HEK293 (cell line): ENCODE measurements around the gene NRF1.

ENCODE experiments used
- GLI4 ChIP-seq: fragments of 450-650 bp; formaldehyde crosslinking; IDR thresholded peaks from 2 replicates; pipeline ENCODE4 v1.5.1; 2016; ENCODE audit warnings: missing biosample characterization, missing genetic modification characterization
- TF ChIP-seq, protein P1 (sequence below): fragments of 450-650 bp; formaldehyde crosslinking; IDR thresholded peaks from 2 replicates; pipeline ENCODE4 v1.5.1; 2016; ENCODE audit warnings: missing biosample characterization, missing genetic modification characterization
- TF ChIP-seq, protein P2 (sequence below): fragments of 450-650 bp; formaldehyde crosslinking; IDR thresholded peaks from 2 replicates; pipeline ENCODE4 v1.5.1; 2016; ENCODE audit warnings: missing biosample characterization, missing genetic modification characterization
- TF ChIP-seq, protein P3 (sequence below): fragments of 450-650 bp; formaldehyde crosslinking; IDR thresholded peaks from 2 replicates; pipeline ENCODE4 v1.5.1; 2016; ENCODE audit warnings: missing biosample characterization, missing genetic modification characterization

DNA sequence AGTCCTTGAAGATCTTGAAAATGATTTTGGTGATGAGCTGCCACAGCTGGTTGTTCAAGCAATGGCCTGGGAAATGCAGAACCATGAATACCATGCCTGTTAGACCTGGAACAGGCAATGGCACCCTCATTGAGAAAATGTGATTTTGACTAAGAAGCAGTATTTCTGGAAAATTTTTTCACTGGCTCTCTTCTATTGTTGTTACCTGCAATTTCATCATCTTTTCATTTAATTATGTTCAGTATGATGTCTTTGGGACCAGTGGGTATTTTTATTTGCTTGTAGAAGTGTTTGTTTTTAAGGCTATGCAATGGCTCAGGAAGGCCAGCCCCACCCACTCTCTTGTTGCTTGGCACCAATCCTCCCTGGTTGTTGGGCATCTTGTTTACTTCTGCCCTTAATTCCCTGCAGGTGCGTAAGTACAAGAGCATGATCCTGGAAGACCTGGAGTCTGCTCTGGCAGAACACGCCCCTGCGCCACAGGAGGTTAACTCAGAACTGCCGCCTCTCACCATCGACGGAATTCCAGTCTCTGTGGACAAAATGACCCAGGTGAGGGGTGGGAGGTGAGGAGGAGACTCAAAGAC, 78.6 kb downstream of the NRF1 start:
- TF ChIP-seq, protein P1, sequence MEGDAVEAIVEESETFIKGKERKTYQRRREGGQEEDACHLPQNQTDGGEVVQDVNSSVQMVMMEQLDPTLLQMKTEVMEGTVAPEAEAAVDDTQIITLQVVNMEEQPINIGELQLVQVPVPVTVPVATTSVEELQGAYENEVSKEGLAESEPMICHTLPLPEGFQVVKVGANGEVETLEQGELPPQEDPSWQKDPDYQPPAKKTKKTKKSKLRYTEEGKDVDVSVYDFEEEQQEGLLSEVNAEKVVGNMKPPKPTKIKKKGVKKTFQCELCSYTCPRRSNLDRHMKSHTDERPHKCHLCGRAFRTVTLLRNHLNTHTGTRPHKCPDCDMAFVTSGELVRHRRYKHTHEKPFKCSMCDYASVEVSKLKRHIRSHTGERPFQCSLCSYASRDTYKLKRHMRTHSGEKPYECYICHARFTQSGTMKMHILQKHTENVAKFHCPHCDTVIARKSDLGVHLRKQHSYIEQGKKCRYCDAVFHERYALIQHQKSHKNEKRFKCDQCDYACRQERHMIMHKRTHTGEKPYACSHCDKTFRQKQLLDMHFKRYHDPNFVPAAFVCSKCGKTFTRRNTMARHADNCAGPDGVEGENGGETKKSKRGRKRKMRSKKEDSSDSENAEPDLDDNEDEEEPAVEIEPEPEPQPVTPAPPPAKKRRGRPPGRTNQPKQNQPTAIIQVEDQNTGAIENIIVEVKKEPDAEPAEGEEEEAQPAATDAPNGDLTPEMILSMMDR (tag by site-specific recombination): no peak
- no peak for TF ChIP-seq GLI4 (tag by site-specific recombination)
- TF ChIP-seq, protein P2, sequence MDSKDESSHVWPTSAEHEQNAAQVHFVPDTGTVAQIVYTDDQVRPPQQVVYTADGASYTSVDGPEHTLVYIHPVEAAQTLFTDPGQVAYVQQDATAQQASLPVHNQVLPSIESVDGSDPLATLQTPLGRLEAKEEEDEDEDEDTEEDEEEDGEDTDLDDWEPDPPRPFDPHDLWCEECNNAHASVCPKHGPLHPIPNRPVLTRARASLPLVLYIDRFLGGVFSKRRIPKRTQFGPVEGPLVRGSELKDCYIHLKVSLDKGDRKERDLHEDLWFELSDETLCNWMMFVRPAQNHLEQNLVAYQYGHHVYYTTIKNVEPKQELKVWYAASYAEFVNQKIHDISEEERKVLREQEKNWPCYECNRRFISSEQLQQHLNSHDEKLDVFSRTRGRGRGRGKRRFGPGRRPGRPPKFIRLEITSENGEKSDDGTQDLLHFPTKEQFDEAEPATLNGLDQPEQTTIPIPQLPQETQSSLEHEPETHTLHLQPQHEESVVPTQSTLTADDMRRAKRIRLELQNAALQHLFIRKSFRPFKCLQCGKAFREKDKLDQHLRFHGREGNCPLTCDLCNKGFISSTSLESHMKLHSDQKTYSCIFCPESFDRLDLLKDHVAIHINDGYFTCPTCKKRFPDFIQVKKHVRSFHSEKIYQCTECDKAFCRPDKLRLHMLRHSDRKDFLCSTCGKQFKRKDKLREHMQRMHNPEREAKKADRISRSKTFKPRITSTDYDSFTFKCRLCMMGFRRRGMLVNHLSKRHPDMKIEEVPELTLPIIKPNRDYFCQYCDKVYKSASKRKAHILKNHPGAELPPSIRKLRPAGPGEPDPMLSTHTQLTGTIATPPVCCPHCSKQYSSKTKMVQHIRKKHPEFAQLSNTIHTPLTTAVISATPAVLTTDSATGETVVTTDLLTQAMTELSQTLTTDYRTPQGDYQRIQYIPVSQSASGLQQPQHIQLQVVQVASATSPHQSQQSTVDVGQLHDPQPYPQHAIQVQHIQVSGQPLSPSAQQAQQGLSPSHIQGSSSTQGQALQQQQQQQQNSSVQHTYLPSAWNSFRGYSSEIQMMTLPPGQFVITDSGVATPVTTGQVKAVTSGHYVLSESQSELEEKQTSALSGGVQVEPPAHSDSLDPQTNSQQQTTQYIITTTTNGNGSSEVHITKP: no peak
- TF ChIP-seq, protein P3, sequence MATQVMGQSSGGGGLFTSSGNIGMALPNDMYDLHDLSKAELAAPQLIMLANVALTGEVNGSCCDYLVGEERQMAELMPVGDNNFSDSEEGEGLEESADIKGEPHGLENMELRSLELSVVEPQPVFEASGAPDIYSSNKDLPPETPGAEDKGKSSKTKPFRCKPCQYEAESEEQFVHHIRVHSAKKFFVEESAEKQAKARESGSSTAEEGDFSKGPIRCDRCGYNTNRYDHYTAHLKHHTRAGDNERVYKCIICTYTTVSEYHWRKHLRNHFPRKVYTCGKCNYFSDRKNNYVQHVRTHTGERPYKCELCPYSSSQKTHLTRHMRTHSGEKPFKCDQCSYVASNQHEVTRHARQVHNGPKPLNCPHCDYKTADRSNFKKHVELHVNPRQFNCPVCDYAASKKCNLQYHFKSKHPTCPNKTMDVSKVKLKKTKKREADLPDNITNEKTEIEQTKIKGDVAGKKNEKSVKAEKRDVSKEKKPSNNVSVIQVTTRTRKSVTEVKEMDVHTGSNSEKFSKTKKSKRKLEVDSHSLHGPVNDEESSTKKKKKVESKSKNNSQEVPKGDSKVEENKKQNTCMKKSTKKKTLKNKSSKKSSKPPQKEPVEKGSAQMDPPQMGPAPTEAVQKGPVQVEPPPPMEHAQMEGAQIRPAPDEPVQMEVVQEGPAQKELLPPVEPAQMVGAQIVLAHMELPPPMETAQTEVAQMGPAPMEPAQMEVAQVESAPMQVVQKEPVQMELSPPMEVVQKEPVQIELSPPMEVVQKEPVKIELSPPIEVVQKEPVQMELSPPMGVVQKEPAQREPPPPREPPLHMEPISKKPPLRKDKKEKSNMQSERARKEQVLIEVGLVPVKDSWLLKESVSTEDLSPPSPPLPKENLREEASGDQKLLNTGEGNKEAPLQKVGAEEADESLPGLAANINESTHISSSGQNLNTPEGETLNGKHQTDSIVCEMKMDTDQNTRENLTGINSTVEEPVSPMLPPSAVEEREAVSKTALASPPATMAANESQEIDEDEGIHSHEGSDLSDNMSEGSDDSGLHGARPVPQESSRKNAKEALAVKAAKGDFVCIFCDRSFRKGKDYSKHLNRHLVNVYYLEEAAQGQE (tag by site-specific recombination): no peak
